T-cell (primary cell): ENCODE data around the gene TMPRSS9. TPM values are rescaled to one million over a fixed set of nuclear protein-coding genes. Genes with fewer than 3 reads are reported as not detected.
A peak's percentile ranks its signal among the peaks of the same experiment; 100 is the strongest.

Source experiments
- ATAC-seq, 4 experiments: fragments of 200-7000 bp in 3 of 4; fragments of 150-1000 bp in 1 of 4; cut with Tn5 transposase; replicated peaks in 1 of 4; 1 replicate in 3 of 4; 2 replicates in 1 of 4; pipeline ENCODE4 v1.10.0; 2021; ENCODE audit warnings: moderate library complexity in 3 of 4, mild to moderate bottlenecking in 2 of 4, moderate number of reproducible peaks in 1 of 4
- CTCF ChIA-PET, 2 donors: fragments of 300-600 bp; sonication (Branson Sonifier 250); formaldehyde crosslinking; loops; one replicate each; lab custom pipeline; 2022; ENCODE audit warnings: antibody characterized with exemption in 2 of 2; lab: Charles Lee
- POLR2A ChIA-PET, 2 donors: fragments of 300-600 bp; sonication (Branson Sonifier 250); formaldehyde crosslinking; loops; one replicate each; lab custom pipeline; 2022; ENCODE audit warnings: antibody characterized with exemption in 2 of 2; lab: Charles Lee
- DNase-seq, 35 experiments: peaks; one replicate each; pipeline versions ENCODE4 v3.0.0 to v3.0.0-alpha.2; 2013 to 2023
- H3K27ac ChIP-seq: one replicate; pipeline ENCODE4 v1.5.1; 2013; ENCODE audit warnings: low read length
- H3K27me3 ChIP-seq, 2 experiments: replicated peaks in 1 of 2; 1 replicate in 1 of 2; 2 replicates in 1 of 2; pipeline versions ENCODE4 v1.6.1 to v1.7.0; 2013; ENCODE audit warnings: low read length in 1 of 2, mixed read lengths in 1 of 2; ENCODE audit not compliant: control insufficient read depth in 2 of 2, insufficient read depth in 2 of 2; ENCODE audit errors: extremely low read depth in 1 of 2
- H3K36me3 ChIP-seq, 2 donors: 1 replicate in 1 of 2; 2 replicates in 1 of 2; pipeline versions ENCODE4 v1.6.1 to v1.7.0; 2013; ENCODE audit warnings: low read length in 1 of 2; ENCODE audit not compliant: control insufficient read depth in 2 of 2, insufficient read depth in 1 of 2; ENCODE audit errors: extremely low read depth in 1 of 2
- H3K4me1 ChIP-seq, 2 experiments: 1 replicate in 1 of 2; 2 replicates in 1 of 2; pipeline versions ENCODE4 v1.6.1 to v1.7.0; 2013; ENCODE audit warnings: low read length in 2 of 2, mixed read lengths in 1 of 2; ENCODE audit not compliant: insufficient read depth in 2 of 2, control insufficient read depth in 1 of 2; ENCODE audit errors: extremely low read depth in 1 of 2
- H3K4me3 ChIP-seq, 2 donors: 1 replicate in 1 of 2; 2 replicates in 1 of 2; pipeline versions ENCODE4 v1.5.1 to v1.7.0; 2013; ENCODE audit warnings: mild to moderate bottlenecking in 2 of 2, low read length in 1 of 2, moderate library complexity in 1 of 2; ENCODE audit not compliant: control insufficient read depth in 1 of 2; ENCODE audit errors: extremely low read depth in 1 of 2
- H3K9me3 ChIP-seq: 2 replicates; pipeline ENCODE4 v1.7.0; 2013
- H3K27ac Mint-ChIP-seq, 2 donors: one replicate each; pipeline ENCODE4 v1.8.0; 2020 to 2021; ENCODE audit warnings: mild to moderate bottlenecking in 2 of 2, mixed read lengths in 2 of 2
- H3K27me3 Mint-ChIP-seq, 2 donors: one replicate each; pipeline ENCODE4 v1.8.0; 2021 to 2022; ENCODE audit warnings: mixed read lengths in 2 of 2
- H3K36me3 Mint-ChIP-seq: one replicate; pipeline ENCODE4 v1.8.0; 2021; ENCODE audit warnings: mixed read lengths
- H3K4me1 Mint-ChIP-seq, 3 donors: one replicate each; pipeline ENCODE4 v1.8.0; 2020 to 2022; ENCODE audit warnings: mixed read lengths in 3 of 3, mild to moderate bottlenecking in 1 of 3
- H3K4me3 Mint-ChIP-seq, 3 donors: one replicate each; pipeline ENCODE4 v1.8.0; 2020 to 2022; ENCODE audit warnings: mild to moderate bottlenecking in 3 of 3, mixed read lengths in 3 of 3, moderate library complexity in 3 of 3
- H3K9me3 Mint-ChIP-seq, 3 donors: one replicate each; pipeline ENCODE4 v1.8.0; 2020 to 2022; ENCODE audit warnings: mixed read lengths in 3 of 3
- WGBS: methylation state at CpG from one replicate; pipeline ENCODE4 v1.1.5; 2013; ENCODE audit warnings: missing lambda C conversion rate; ENCODE audit not compliant: insufficient coverage; 5-methylcytosine and 5-hydroxymethylcytosine counted together
- total RNA-seq, 35 experiments: library from RNA in 6 of 35; stranded (reverse) in 6 of 35; fragments of 120-200 nt in 1 of 35; gene quantifications; one replicate each; pipeline versions ENCODE4 v1.2.1 to v1.2.4 and lab custom pipeline; 2013 to 2026

Gene TMPRSS9
- total RNA-seq (not detected), total RNA-seq (lab: John Stamatoyannopoulos, UW) (0 to 0.33 (median 0) reads per million in 29 experiments)
- not detected for total RNA-seq (2013)

DNA sequence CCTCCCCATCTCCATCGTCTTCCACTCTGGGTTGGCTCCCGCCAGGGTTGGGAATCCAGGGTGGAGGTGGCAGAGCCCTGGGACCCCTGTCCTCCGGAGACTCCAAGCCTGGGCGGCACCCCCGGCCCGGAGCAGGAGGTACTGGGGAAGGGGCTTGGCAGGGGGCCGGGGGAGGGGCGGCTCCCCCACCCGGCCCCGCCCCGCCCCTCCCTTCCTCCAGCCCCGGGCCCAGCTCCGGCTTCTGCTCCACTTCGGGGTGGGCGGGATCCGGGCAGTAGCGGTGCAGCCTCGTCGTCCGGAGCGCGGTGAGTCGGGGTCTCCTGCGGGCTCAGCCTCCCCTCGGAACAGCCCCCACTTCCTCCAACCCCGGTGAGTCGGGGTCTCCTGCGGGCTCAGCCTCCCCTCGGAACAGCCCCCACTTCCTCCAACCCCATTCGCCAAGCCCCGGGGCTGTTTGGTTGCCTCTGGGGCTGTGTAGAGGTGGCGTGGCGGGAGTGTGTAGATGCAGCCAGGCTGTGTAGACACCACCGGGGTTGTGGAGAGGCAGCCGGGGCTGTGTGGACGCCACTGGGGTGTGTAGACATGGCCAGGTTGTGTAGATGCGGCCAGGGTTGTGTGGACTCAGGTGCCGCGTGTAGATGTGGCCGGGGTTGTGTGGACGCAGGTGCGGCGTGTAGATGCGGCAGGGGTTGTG, at the start of gene TMPRSS9:
TMPRSS9 (plus strand) TSS at position 274 of the 694 bp plus-strand sequence. CDS start 29,521 bp downstream, outside the sequence.
- H3K4me1 ChIP-seq: peaks cover 0 to 9% of the 10 kb centered on the region in 2 experiments
- no peak for DNase-seq
- H3K4me3 ChIP-seq: no peak within 1 kb of the TSS
- Mint-ChIP-seq H3K4me3 (no peak within 1 kb of the TSS), H3K4me1 (peaks cover 0 to 4% (median 4%) of the 10 kb centered on the region in 3 donors), H3K9me3 (no peaks in the 10 kb centered on the region), H3K27ac (peak within 1 kb of the TSS in 1 of 2 donors; percentile 15), H3K27me3 (peaks cover 8 to 13% of the 10 kb centered on the region in 2 donors), H3K36me3 (no peaks in the 10 kb centered on the region)
- ChIA-PET CTCF (no interaction called here), POLR2A (no interaction called here)
- H3K27me3 ChIP-seq: peaks cover 0 to 39% of the 10 kb centered on the region in 2 experiments
- WGBS: 30% methylated on average over 28 of the region's 44 CpGs
- no peak for ATAC-seq
- no peaks in the 10 kb centered on the region for H3K36me3 ChIP-seq
- H3K27ac ChIP-seq: no peak within 1 kb of the TSS
- H3K9me3 ChIP-seq: no peaks in the 10 kb centered on the region

DNA sequence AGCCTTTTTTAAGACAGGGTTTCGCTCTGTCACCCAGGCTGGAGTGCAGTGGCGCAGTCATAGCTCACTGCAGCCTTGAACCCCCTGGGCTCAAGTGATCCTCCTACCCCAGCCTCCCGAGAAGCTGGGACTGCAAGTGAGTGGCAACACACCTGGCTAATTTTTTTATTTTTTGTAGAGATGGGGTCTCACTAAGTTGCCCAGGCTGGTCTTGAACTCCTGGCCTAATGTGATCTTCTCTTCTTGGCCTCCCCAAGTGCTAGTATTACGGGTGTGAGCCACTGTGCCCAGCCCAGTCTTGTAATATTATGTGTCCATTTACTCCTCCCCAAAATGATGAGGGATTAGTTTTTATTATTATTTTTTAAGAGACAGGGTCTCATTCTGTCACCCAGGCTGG, 49.0 kb upstream of the TMPRSS9 start:
- Mint-ChIP-seq H3K9me3 (peaks cover 6 to 11% (median 10%) of the 10 kb centered on the region in 3 donors), H3K36me3 (peaks cover 7% of the 10 kb centered on the region), H3K27me3 (peaks cover 36 to 64% of the 10 kb centered on the region in 2 donors), H3K4me1 (peaks cover 6 to 10% (median 8%) of the 10 kb centered on the region in 3 donors), H3K4me3 (no peak overlapping the region), H3K27ac (no peak overlapping the region)
- no peaks in the 10 kb centered on the region for H3K36me3 ChIP-seq
- no peak overlapping the region for H3K4me3 ChIP-seq
- peaks cover 0 to 25% of the 10 kb centered on the region in 2 experiments for H3K4me1 ChIP-seq
- H3K27me3 ChIP-seq: peaks cover 0 to 81% of the 10 kb centered on the region in 2 experiments
- H3K27ac ChIP-seq: no peak overlapping the region
- H3K9me3 ChIP-seq: no peaks in the 10 kb centered on the region
- no peak for ATAC-seq
- POLR2A ChIA-PET: no interaction called here
- CTCF ChIA-PET: no interaction called here
- WGBS: 100% methylated on average over 2 of the region's 4 CpGs
- no peak for DNase-seq

DNA sequence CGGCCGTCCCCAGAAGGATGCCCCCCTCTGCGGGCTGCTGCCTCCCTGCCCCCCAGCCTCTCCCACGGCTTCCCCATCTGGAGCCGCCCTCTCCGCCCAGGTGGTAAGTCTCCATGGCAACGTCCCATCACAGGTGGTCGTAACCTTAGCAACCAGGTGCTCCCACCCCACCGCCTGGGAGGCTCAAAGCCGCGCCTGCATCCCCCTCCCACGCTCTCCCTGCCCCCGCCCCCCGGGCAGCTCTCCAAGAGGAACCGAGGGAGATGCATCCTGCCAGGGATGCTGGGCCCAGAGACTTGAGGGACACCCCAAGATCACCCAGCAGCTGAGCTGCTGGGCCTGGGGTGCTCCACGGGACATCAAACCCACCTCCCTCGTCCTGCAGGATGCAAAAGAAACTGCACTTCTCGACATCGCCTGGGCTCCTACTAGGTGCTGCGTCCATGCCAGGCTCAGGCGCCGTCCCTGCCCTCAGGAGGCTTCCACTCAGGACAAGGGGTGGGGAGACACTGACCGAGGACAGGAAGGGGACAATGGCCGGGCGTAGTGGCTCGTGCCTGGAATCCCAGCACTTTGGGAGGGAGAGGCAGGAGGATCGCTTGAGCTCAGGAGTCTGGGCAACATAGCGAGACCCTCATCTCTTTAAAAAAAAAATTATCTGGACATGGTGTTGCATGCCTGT, 47.1 kb upstream of the TMPRSS9 start:
- Mint-ChIP-seq H3K4me3 (no peak overlapping the region), H3K27me3 (peaks cover 36 to 55% of the 10 kb centered on the region in 2 donors), H3K36me3 (peaks cover 7% of the 10 kb centered on the region), H3K9me3 (peaks cover 6 to 11% (median 10%) of the 10 kb centered on the region in 3 donors), H3K27ac (no peak overlapping the region), H3K4me1 (peaks cover 6 to 8% (median 7%) of the 10 kb centered on the region in 3 donors)
- Histone ChIP-seq H3K36me3 (no peaks in the 10 kb centered on the region), H3K4me1 (peaks cover 0 to 18% of the 10 kb centered on the region in 2 experiments), H3K9me3 (no peaks in the 10 kb centered on the region), H3K27ac (no peak overlapping the region), H3K4me3 (no peak overlapping the region), H3K27me3 (peaks cover 0 to 63% of the 10 kb centered on the region in 2 experiments)
- 41% methylated on average over 22 of the region's 28 CpGs for WGBS
- ChIA-PET POLR2A (no interaction called here), CTCF (no interaction called here)
- ATAC-seq: no peak
- DNase-seq: no peak

DNA sequence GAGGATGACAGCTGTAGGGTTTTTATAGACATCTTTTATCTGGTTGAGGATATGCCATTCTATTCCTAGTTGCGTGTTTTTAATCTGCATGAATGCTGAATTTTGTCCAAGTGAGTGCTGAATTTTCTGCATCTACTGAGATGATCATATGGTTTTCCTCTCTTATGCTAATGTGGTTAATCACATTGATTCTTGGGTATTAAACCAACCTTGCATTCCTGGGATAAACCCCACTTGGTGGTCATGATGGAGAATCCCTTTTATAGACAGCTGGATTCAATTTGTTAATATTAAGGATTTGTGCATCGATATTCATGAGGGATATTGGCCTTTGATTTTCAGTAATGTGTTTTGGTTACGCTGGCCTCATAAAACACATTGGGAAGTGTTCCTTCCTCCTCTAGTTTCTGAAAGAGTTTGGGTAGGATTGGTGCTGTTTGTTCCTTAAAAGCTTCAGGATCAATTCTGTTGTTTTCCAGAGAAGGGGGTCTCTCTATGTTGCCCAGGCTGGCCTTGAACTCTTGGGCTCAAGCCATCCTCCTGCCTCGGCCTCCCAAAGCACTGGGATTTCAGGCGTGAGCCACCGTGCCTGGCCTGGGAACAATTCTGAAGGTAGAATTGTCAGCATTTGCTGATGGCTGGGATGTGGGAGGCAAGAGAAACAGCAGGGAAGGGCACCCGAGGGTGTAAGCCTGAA, 44.8 kb upstream of the TMPRSS9 start:
- Histone ChIP-seq H3K9me3 (no peaks in the 10 kb centered on the region), H3K27ac (no peak overlapping the region), H3K27me3 (peaks cover 0 to 41% of the 10 kb centered on the region in 2 experiments), H3K4me1 (peaks cover 0 to 12% of the 10 kb centered on the region in 2 experiments), H3K4me3 (no peak overlapping the region), H3K36me3 (no peaks in the 10 kb centered on the region)
- ChIA-PET CTCF (interaction anchor here in 1 of 2 donors (0.7 kb wide), 1 partner anchor 1092 kb away, joined by 3 read pairs; no protein-coding TSS in a partner anchor), POLR2A (interaction anchor here in 1 of 2 donors (0.5 to 0.6 kb wide), 2 partner anchors 10 to 111 kb away, joined by 3 read pairs; no protein-coding TSS in a partner anchor)
- DNase-seq: no peak
- Mint-ChIP-seq H3K27ac (no peak overlapping the region), H3K4me1 (peaks cover 0 to 5% (median 4%) of the 10 kb centered on the region in 3 donors), H3K9me3 (peaks cover 6 to 11% (median 10%) of the 10 kb centered on the region in 3 donors), H3K36me3 (peaks cover 7% of the 10 kb centered on the region), H3K4me3 (no peak overlapping the region), H3K27me3 (peaks cover 21 to 34% of the 10 kb centered on the region in 2 donors)
- 86% methylated on average over 4 of the region's 7 CpGs for WGBS
- ATAC-seq: no peak

DNA sequence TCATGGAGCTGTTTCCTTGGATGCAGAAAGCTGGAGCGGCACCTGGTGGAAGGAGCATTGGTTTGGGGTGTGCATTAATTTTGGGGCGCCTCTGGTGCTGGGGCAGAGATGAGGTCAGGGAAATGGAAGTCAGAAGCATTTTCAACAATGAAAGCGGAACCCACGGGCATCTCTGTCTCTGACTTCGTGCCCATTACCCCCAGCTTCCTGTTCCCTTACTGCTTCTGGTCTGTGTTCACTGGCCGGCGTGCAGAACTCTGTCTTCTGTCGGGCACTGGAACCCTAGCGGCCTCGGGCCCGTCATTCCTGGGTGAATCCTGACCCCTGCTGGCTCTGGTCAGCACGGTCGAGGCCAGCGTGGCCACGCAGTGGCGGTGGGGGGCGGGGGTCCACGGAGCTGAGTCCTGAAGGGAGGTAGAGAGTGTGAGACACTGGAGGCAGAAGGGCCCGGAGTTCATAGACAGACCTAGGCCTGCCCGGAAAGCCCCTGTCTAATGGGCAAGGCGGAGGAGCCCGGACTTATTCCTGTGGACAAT, 44.2 kb upstream of the TMPRSS9 start:
- Histone ChIP-seq H3K36me3 (peaks cover 0 to under 1% of the 10 kb centered on the region in 2 donors), H3K4me1 (peaks cover 0 to 12% of the 10 kb centered on the region in 2 experiments), H3K4me3 (no peak overlapping the region), H3K27ac (no peak overlapping the region), H3K9me3 (no peaks in the 10 kb centered on the region), H3K27me3 (peaks cover 0 to 35% of the 10 kb centered on the region in 2 experiments)
- Mint-ChIP-seq H3K9me3 (peaks cover 6 to 11% (median 10%) of the 10 kb centered on the region in 3 donors), H3K27me3 (peaks cover 20 to 28% of the 10 kb centered on the region in 2 donors), H3K36me3 (peaks cover 7% of the 10 kb centered on the region), H3K4me3 (no peak overlapping the region), H3K27ac (no peak overlapping the region), H3K4me1 (peaks cover 0 to 5% (median 4%) of the 10 kb centered on the region in 3 donors)
- POLR2A ChIA-PET: interaction anchor here in 1 of 2 donors (0.5 kb wide), 1 partner anchor 110 kb away, joined by 3 read pairs; no protein-coding TSS in a partner anchor
- 50% methylated on average over 14 of the region's 22 CpGs for WGBS
- DNase-seq (peak in 7 of 35 experiments; percentile 14 to 44 (median 29)), ATAC-seq (peak in 3 of 4 experiments; percentile 26 to 61 (median 56))
- CTCF ChIA-PET: no interaction called here
